Mammary epithelial cell (primary cell): Measurements from ENCODE around the gene CEP128.
A peak's percentile ranks its signal among the peaks of the same experiment; 100 is the strongest.

Source experiments
- EZH2 ChIP-seq: IDR thresholded peaks from 2 replicates; pipeline ENCODE4 v1.6.1; 2012; ENCODE audit warnings: low read length, inconsistent platforms, borderline replicate concordance
- TF ChIP-seq, protein P1 (sequence below), 2 donors: IDR thresholded peaks in 1 of 2; conservative IDR thresholded peaks in 1 of 2; 2 replicates each; pipeline ENCODE4 v1.5.1; 2011 to 2012; ENCODE audit warnings: inconsistent platforms in 2 of 2, low read length in 2 of 2, mild to moderate bottlenecking in 2 of 2, control low read depth in 1 of 2, low read depth in 1 of 2; ENCODE audit not compliant: insufficient read depth in 1 of 2; ENCODE audit errors: extremely low read depth in 1 of 2

DNA sequence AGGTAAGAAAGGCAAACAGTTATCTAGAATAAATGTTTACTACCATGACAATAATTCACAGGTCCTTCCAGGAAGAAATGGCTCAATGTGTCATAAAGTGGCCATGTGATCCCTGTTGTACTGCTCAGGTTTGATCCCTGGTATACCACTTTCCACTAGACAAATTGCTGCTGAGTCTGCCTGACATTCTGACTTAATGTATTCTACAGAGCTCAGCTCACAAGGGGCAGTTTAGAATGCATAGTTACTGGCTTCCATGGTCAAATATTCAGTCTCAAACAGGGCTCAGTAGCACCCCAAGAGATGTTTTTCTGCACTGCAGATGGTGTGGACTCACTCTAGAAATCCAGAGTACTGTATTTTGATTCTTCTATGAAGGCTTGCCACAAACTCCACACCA lies 35.7 kb upstream of the CEP128 start:
- TF ChIP-seq, protein P1, sequence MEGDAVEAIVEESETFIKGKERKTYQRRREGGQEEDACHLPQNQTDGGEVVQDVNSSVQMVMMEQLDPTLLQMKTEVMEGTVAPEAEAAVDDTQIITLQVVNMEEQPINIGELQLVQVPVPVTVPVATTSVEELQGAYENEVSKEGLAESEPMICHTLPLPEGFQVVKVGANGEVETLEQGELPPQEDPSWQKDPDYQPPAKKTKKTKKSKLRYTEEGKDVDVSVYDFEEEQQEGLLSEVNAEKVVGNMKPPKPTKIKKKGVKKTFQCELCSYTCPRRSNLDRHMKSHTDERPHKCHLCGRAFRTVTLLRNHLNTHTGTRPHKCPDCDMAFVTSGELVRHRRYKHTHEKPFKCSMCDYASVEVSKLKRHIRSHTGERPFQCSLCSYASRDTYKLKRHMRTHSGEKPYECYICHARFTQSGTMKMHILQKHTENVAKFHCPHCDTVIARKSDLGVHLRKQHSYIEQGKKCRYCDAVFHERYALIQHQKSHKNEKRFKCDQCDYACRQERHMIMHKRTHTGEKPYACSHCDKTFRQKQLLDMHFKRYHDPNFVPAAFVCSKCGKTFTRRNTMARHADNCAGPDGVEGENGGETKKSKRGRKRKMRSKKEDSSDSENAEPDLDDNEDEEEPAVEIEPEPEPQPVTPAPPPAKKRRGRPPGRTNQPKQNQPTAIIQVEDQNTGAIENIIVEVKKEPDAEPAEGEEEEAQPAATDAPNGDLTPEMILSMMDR (conservative IDR thresholded peaks at IDR 0.05 in 1 of 2, IDR thresholded peaks at IDR 0.05 in 1 of 2; ENCODE audit: extremely low read depth in 1 of 2, insufficient read depth in 1 of 2, low read depth in 1 of 2, low read length in 2 of 2) = peak in 1 of 2 donors; percentile 9
- TF ChIP-seq EZH2 = no peak
